Measurements from ENCODE around the gene TNXB.
"Not testable (repeated sequence)": the region's sequence is repeated elsewhere in the genome, so short reads cannot be mapped to it uniquely, and the experiment has no call there.

GRCh38 chr6:32043589-32044380 lies 65.4 kb downstream of the TNXB start:
- TF ChIP-seq, protein P1, sequence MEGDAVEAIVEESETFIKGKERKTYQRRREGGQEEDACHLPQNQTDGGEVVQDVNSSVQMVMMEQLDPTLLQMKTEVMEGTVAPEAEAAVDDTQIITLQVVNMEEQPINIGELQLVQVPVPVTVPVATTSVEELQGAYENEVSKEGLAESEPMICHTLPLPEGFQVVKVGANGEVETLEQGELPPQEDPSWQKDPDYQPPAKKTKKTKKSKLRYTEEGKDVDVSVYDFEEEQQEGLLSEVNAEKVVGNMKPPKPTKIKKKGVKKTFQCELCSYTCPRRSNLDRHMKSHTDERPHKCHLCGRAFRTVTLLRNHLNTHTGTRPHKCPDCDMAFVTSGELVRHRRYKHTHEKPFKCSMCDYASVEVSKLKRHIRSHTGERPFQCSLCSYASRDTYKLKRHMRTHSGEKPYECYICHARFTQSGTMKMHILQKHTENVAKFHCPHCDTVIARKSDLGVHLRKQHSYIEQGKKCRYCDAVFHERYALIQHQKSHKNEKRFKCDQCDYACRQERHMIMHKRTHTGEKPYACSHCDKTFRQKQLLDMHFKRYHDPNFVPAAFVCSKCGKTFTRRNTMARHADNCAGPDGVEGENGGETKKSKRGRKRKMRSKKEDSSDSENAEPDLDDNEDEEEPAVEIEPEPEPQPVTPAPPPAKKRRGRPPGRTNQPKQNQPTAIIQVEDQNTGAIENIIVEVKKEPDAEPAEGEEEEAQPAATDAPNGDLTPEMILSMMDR (IDR thresholded peaks at IDR 0.05), result not testable (repeated sequence)
- not testable (repeated sequence) for TF ChIP-seq POLR2A (IDR thresholded peaks at IDR 0.05)
